Panc1 (cell line): ENCODE results near the gene NBL1. TPM values are rescaled to one million over a fixed set of nuclear protein-coding genes. Genes with fewer than 3 reads are reported as not detected.

ENCODE experiments used
- ATAC-seq: fragments of 200-7000 bp; cut with Tn5 transposase; 2 replicates; pipeline ENCODE4 v1.9.1; 2020; ENCODE audit warnings: mild to moderate bottlenecking, moderate library complexity
- BruUV-seq: library from RNA; stranded (reverse); fragments of 400-500 nt; replicated peaks from 2 replicates; lab custom pipeline; 2021; lab: Mats Ljungman, UMichigan
- CTCF ChIA-PET: fragments of 300-600 bp; sonication (Branson Sonifier 250); formaldehyde crosslinking; loops from one replicate; lab custom pipeline; 2022; ENCODE audit warnings: antibody characterized with exemption; lab: Charles Lee
- POLR2A ChIA-PET: fragments of 300-600 bp; sonication (Branson Sonifier 250); formaldehyde crosslinking; loops from one replicate; lab custom pipeline; 2022; ENCODE audit warnings: antibody characterized with exemption; lab: Charles Lee
- DNase-seq: peaks from one replicate; pipeline ENCODE4 v3.0.0-alpha.2; 2010; ENCODE audit warnings: low read depth, low spot score
- H3K27ac ChIP-seq: 2 replicates; pipeline ENCODE4 v1.5.1; 2011; ENCODE audit warnings: mild to moderate bottlenecking, low read length, inconsistent platforms
- H3K27me3 ChIP-seq: fragments of 200-500 bp; sonication (Bioruptor generic); 2 replicates; pipeline ENCODE4 v1.6.0; 2014; ENCODE audit warnings: low read length, inconsistent platforms; ENCODE audit not compliant: control insufficient read depth, insufficient read depth
- H3K36me3 ChIP-seq: fragments of 200-500 bp; sonication (Bioruptor generic); 2 replicates; pipeline ENCODE4 v1.5.1; 2014; ENCODE audit warnings: inconsistent platforms, mild to moderate bottlenecking, low read length, moderate library complexity; ENCODE audit not compliant: control insufficient read depth, insufficient read depth
- H3K4me1 ChIP-seq: 2 replicates; pipeline ENCODE4 v1.5.1; 2011; ENCODE audit warnings: inconsistent platforms, mild to moderate bottlenecking, low read length, moderate library complexity; ENCODE audit not compliant: control insufficient read depth, insufficient read depth
- H3K4me3 ChIP-seq, 2 experiments: 2 replicates each; pipeline ENCODE4 v1.5.1; 2011 to 2012; ENCODE audit warnings: low read depth in 2 of 2, low read length in 2 of 2, mild to moderate bottlenecking in 2 of 2, inconsistent platforms in 1 of 2, moderate library complexity in 1 of 2
- H3K9me3 ChIP-seq: fragments of 200-500 bp; sonication (Bioruptor generic); 2 replicates; pipeline ENCODE4 v1.5.1; 2014; ENCODE audit warnings: low read depth, mild to moderate bottlenecking, inconsistent platforms, low read length, moderate library complexity; ENCODE audit not compliant: control insufficient read depth, insufficient read depth
- POLR2AphosphoS5 ChIP-seq: IDR thresholded peaks from 2 replicates; pipeline ENCODE4 v1.6.1; 2012; ENCODE audit warnings: mild to moderate bottlenecking, low read depth, low read length, moderate library complexity
- SIN3A ChIP-seq: IDR thresholded peaks from 2 replicates; pipeline ENCODE4 v1.6.1; 2012; ENCODE audit warnings: low read depth, mild to moderate bottlenecking, low read length, moderate library complexity, borderline replicate concordance; ENCODE audit not compliant: insufficient read depth
- TCF7L2 ChIP-seq: IDR thresholded peaks from 2 replicates; pipeline ENCODE4 v1.6.1; 2011; ENCODE audit warnings: mild to moderate bottlenecking, low read depth, low read length, inconsistent platforms
- in situ Hi-C: cut with HindIII; loops from 2 replicates; pipeline ENCODE4 v1.10.0; 2016; ENCODE audit warnings: low sequenced_read_pairs, low pct_unique_long_range_greater_than_20kb
- intact Hi-C: fragments of 100-400 bp; cut with micrococcal nuclease; formaldehyde crosslinking; loops from one replicate; pipeline ENCODE4 v1.10.0; 2022; ENCODE audit not compliant: unreplicated experiment
- total RNA-seq: library from RNA; stranded (reverse); gene quantifications from one replicate; pipeline ENCODE4 v1.2.1, GENCODE V29; 2021; ENCODE audit not compliant: unreplicated experiment
- TF ChIP-seq, protein P1 (sequence below), 2 experiments: IDR thresholded peaks; 2 replicates each; pipeline ENCODE4 v1.6.1; 2011 to 2012; ENCODE audit warnings: low read depth in 2 of 2, control low read depth in 1 of 2, low read length in 1 of 2, mild to moderate bottlenecking in 1 of 2, moderate library complexity in 1 of 2; ENCODE audit not compliant: insufficient read depth in 1 of 2
- TF ChIP-seq, protein P2 (sequence below): fragments of 450-650 bp; IDR thresholded peaks from 2 replicates; pipeline ENCODE4 v1.5.1; 2017; ENCODE audit warnings: mild to moderate bottlenecking

NBL1 gene
- total RNA-seq, 1 experiment from 2014 or later: 191 TPM

DNA sequence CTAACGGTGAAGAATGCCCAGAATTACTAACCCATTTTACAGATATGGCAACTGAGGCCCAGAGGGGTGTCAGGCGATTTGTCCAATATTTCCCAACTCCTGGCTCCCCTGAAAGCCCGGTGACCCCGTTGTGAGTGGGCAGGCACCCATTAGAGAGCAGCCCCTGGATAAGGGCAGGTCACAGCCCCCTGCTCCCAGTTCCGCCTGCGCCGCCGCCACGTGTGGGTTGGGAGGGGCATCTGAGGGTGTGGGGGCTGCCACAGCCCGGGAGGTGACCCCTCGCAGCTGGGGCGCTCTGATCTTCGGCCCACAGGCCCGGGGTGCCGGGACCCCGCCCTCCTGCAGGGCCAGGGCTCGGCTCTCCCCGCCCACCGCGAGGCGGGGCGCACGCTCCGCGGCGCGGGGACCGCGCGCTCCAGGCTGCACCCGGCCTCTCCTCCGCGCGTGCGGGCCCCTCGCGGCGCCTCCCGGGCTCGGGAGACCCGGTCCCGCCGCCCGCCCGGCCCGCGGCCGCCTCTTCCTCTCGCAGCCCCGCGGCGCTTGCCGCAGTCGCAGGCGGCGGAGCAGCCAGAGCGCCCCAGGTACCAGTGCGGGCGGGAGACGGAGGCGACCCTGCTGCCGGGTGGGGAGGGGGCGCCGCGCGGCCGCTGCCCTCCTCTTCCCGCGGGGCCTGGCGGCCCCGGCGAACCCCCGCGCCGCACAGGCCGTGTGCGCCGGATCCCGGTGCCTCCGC, 20.5 kb downstream of the NBL1 start, which contains the start of gene HTR6:
Gene HTR6 (plus strand): TSS at position 423 of the 733 bp plus-strand sequence. CDS start 879 bp downstream, outside the sequence.
- peaks cover 5% of the 10 kb centered on the region; the same call in 1 of the 2 replicates for H3K27me3 ChIP-seq
- ATAC-seq (peak; percentile 45), DNase-seq (no peak)
- TF ChIP-seq TCF7L2: no peak
- TF ChIP-seq, protein P1, sequence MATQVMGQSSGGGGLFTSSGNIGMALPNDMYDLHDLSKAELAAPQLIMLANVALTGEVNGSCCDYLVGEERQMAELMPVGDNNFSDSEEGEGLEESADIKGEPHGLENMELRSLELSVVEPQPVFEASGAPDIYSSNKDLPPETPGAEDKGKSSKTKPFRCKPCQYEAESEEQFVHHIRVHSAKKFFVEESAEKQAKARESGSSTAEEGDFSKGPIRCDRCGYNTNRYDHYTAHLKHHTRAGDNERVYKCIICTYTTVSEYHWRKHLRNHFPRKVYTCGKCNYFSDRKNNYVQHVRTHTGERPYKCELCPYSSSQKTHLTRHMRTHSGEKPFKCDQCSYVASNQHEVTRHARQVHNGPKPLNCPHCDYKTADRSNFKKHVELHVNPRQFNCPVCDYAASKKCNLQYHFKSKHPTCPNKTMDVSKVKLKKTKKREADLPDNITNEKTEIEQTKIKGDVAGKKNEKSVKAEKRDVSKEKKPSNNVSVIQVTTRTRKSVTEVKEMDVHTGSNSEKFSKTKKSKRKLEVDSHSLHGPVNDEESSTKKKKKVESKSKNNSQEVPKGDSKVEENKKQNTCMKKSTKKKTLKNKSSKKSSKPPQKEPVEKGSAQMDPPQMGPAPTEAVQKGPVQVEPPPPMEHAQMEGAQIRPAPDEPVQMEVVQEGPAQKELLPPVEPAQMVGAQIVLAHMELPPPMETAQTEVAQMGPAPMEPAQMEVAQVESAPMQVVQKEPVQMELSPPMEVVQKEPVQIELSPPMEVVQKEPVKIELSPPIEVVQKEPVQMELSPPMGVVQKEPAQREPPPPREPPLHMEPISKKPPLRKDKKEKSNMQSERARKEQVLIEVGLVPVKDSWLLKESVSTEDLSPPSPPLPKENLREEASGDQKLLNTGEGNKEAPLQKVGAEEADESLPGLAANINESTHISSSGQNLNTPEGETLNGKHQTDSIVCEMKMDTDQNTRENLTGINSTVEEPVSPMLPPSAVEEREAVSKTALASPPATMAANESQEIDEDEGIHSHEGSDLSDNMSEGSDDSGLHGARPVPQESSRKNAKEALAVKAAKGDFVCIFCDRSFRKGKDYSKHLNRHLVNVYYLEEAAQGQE (IDR thresholded peaks at IDR 0.05; ENCODE audit: insufficient read depth in 1 of 2, low read depth in 2 of 2, low read length in 1 of 2): no peak
- TF ChIP-seq, protein P2, sequence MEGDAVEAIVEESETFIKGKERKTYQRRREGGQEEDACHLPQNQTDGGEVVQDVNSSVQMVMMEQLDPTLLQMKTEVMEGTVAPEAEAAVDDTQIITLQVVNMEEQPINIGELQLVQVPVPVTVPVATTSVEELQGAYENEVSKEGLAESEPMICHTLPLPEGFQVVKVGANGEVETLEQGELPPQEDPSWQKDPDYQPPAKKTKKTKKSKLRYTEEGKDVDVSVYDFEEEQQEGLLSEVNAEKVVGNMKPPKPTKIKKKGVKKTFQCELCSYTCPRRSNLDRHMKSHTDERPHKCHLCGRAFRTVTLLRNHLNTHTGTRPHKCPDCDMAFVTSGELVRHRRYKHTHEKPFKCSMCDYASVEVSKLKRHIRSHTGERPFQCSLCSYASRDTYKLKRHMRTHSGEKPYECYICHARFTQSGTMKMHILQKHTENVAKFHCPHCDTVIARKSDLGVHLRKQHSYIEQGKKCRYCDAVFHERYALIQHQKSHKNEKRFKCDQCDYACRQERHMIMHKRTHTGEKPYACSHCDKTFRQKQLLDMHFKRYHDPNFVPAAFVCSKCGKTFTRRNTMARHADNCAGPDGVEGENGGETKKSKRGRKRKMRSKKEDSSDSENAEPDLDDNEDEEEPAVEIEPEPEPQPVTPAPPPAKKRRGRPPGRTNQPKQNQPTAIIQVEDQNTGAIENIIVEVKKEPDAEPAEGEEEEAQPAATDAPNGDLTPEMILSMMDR: no peak
- no peak for TF ChIP-seq SIN3A
- no peak for TF ChIP-seq POLR2AphosphoS5
- peak within 1 kb of the TSS; percentile 23 to 39 for H3K4me3 ChIP-seq
- in situ Hi-C loops (no loop called here), intact Hi-C loops (no loop called here)
- BruUV-seq: no TSS peak
- H3K36me3 ChIP-seq: no peaks in the 10 kb centered on the region
- peaks cover 6% of the 10 kb centered on the region; the same call in 1 of the 2 replicates for H3K4me1 ChIP-seq
- H3K27ac ChIP-seq: no peak within 1 kb of the TSS
- ChIA-PET CTCF (interaction anchor here (0.6 to 4.4 kb wide), 2 partner anchors 40 to 400 kb away, joined by 6 to 57 read pairs; no protein-coding TSS in a partner anchor), POLR2A (no interaction called here)
- no peaks in the 10 kb centered on the region for H3K9me3 ChIP-seq

DNA sequence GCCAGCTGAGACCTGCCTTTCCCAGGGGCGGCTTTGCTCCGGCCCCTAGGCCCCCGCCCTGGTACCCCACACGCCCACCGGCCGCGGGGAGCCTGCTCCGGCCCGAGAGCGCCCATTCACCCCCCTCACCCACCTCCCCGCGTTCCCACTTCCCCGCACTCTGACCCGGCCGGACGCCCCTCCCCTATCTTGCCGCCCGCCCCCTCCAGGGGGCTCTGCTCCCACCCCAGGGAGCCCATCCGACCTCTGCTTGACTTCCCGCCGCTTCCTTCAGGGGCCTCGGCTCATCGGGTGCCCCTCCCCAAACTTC, 21.0 kb downstream of the NBL1 start:
- Histone ChIP-seq H3K27me3 (peaks cover 5% of the 10 kb centered on the region; the same call in 1 of the 2 replicates), H3K36me3 (no peaks in the 10 kb centered on the region), H3K4me1 (peaks cover 6% of the 10 kb centered on the region; the same call in 1 of the 2 replicates), H3K4me3 (peak overlapping the region; percentile 23 to 39; a peak in 3 of 4 replicates), H3K27ac (no peak overlapping the region), H3K9me3 (no peaks in the 10 kb centered on the region)
- in situ Hi-C loops (no loop called here), intact Hi-C loops (no loop called here)
- ATAC-seq (no peak), DNase-seq (no peak)
- BruUV-seq: no TSS peak
- no peak for TF ChIP-seq POLR2AphosphoS5
- TF ChIP-seq TCF7L2: no peak
- no peak for TF ChIP-seq SIN3A
- TF ChIP-seq, protein P2: no peak
- POLR2A ChIA-PET: no interaction called here
- CTCF ChIA-PET: no interaction called here
